A549 (cell line): ENCODE data around the gene SHCBP1. TPM values are rescaled to one million over a fixed set of nuclear protein-coding genes. Genes with fewer than 3 reads are reported as not detected.

Experiments
- ATAC-seq, 2 experiments: fragments of 200-7000 bp in 1 of 2; fragments of >200 bp in 1 of 2; cut with Nextera tagmentation in 1 of 2; cut with Tn5 transposase in 1 of 2; 3 replicates each; pipeline versions ENCODE4 v1.8.0 to v1.9.1; 2018 to 2020; ENCODE audit warnings: mild to moderate bottlenecking in 1 of 2, moderate library complexity in 1 of 2
- CTCF ChIA-PET: fragments of 300-600 bp; sonication (Branson Sonifier 250); formaldehyde crosslinking; extraction: SDS; loops from one replicate; lab custom pipeline; 2021; ENCODE audit warnings: antibody characterized with exemption, inconsistent platforms; lab: Yijun Ruan, JAX
- POLR2A ChIA-PET: fragments of 350-600 bp; formaldehyde crosslinking; extraction: SDS; loops from one replicate; lab custom pipeline; 2021; ENCODE audit warnings: antibody characterized with exemption, inconsistent platforms; lab: Yijun Ruan, JAX
- DNase-seq, 2 experiments: peaks; one replicate each; pipeline versions ENCODE4 v3.0.0 to v3.0.0-alpha.2; 2011 to 2016; ENCODE audit warnings: low read depth in 1 of 2, low spot score in 1 of 2
- FAIRE-seq: peaks from 2 replicates; lab custom pipeline; 2011; peaks lifted over from hg19 to GRCh38; lab: Jason Lieb, UNC
- H3K27ac ChIP-seq, 2 experiments: fragments of >200 bp; sonication (Bioruptor Twin); formaldehyde crosslinking; 3 replicates each; pipeline ENCODE4 v1.5.1; 2016 to 2017
- H3K4me1 ChIP-seq: fragments of >200 bp; sonication (Bioruptor Twin); formaldehyde crosslinking; 3 replicates; pipeline ENCODE4 v1.6.1; 2016
- H3K4me2 ChIP-seq: fragments of >200 bp; sonication (Bioruptor Twin); formaldehyde crosslinking; 3 replicates; pipeline ENCODE4 v1.6.1; 2016
- H3K4me3 ChIP-seq: fragments of >200 bp; sonication (Bioruptor Twin); formaldehyde crosslinking; 3 replicates; pipeline ENCODE4 v1.5.1; 2016
- H3K9me3 ChIP-seq: fragments of >200 bp; sonication (Bioruptor Twin); formaldehyde crosslinking; 3 replicates; pipeline ENCODE4 v1.6.1; 2016
- BCL3 ChIP-seq: fragments of >200 bp; sonication (Bioruptor Twin); formaldehyde crosslinking; IDR thresholded peaks from 3 replicates; pipeline ENCODE4 v1.6.1; 2016
- CBX8 ChIP-seq: fragments of 200-600 bp; sonication (generic); IDR thresholded peaks from 2 replicates; pipeline ENCODE4 v1.6.1; 2016
- E2F6 ChIP-seq: IDR thresholded peaks from 2 replicates; pipeline ENCODE4 v1.6.1; 2012; ENCODE audit warnings: low read depth, borderline replicate concordance
- EP300 ChIP-seq, 2 experiments: fragments of >200 bp; sonication (Bioruptor Twin); formaldehyde crosslinking; IDR thresholded peaks; 2 replicates in 1 of 2; 3 replicates in 1 of 2; pipeline ENCODE4 v1.6.1; 2016 to 2017
- FOSB ChIP-seq: fragments of 250-450 bp; sonication (Bioruptor Pico); IDR thresholded peaks from 2 replicates; pipeline ENCODE4 v1.5.0; 2020; ENCODE audit warnings: mild to moderate bottlenecking, moderate library complexity
- HES2 ChIP-seq: fragments of >200 bp; sonication (Bioruptor Twin); formaldehyde crosslinking; IDR thresholded peaks from 2 replicates; pipeline ENCODE4 v1.6.1; 2016
- HOXB13 ChIP-seq: fragments of 250-450 bp; sonication (Bioruptor Pico); IDR thresholded peaks from 2 replicates; pipeline ENCODE4 v1.5.0; 2020; ENCODE audit warnings: low read depth, mild to moderate bottlenecking, moderate library complexity
- JUNB ChIP-seq: fragments of >200 bp; sonication (Bioruptor Twin); formaldehyde crosslinking; IDR thresholded peaks from 2 replicates; pipeline ENCODE4 v1.6.1; 2016
- KDM1A ChIP-seq: fragments of 200-600 bp; sonication (generic); IDR thresholded peaks from 2 replicates; pipeline ENCODE4 v1.6.1; 2016; ENCODE audit warnings: low read depth, mild to moderate bottlenecking
- MAFK ChIP-seq: fragments of 450-650 bp; IDR thresholded peaks from 2 replicates; pipeline ENCODE4 v1.6.1; 2014; ENCODE audit not compliant: partially characterized antibody
- NFE2L2 ChIP-seq: fragments of 150-350 bp; conservative IDR thresholded peaks from 2 replicates; pipeline ENCODE4 v1.6.1; 2014; ENCODE audit warnings: low read length
- PBX3 ChIP-seq: IDR thresholded peaks from 2 replicates; pipeline ENCODE4 v1.6.1; 2012
- RCOR1 ChIP-seq: fragments of 150-350 bp; IDR thresholded peaks from 2 replicates; pipeline ENCODE4 v1.6.1; 2014; ENCODE audit warnings: antibody characterized with exemption, low read length, low read depth
- REST ChIP-seq: fragments of 200-600 bp; sonication (generic); IDR thresholded peaks from 2 replicates; pipeline ENCODE4 v1.6.1; 2016; ENCODE audit warnings: antibody characterized with exemption, mild to moderate bottlenecking, moderate library complexity
- RFX5 ChIP-seq: fragments of 450-650 bp; IDR thresholded peaks from 2 replicates; pipeline ENCODE4 v1.7.1; 2014; ENCODE audit warnings: antibody characterized with exemption, mild to moderate bottlenecking, moderate library complexity
- RNF2 ChIP-seq: fragments of 200-600 bp; sonication (generic); IDR thresholded peaks from 2 replicates; pipeline ENCODE4 v1.6.1; 2016; ENCODE audit warnings: low read depth, mild to moderate bottlenecking, antibody characterized with exemption, moderate library complexity, borderline replicate concordance
- SREBF2 ChIP-seq: fragments of 450-650 bp; IDR thresholded peaks from 2 replicates; pipeline ENCODE4 v1.6.1; 2014; ENCODE audit warnings: mild to moderate bottlenecking, moderate library complexity
- TP53 ChIP-seq: fragments of 250-450 bp; sonication (Bioruptor Pico); IDR thresholded peaks from 2 replicates; pipeline ENCODE4 v1.5.0; 2021; ENCODE audit warnings: mild to moderate bottlenecking, moderate library complexity
- ZFP36 ChIP-seq: fragments of 450-650 bp; IDR thresholded peaks from 2 replicates; pipeline ENCODE4 v1.6.1; 2014; ENCODE audit warnings: borderline replicate concordance; ENCODE audit not compliant: partially characterized antibody
- WGBS: methylation state at CpG from one replicate; pipeline ENCODE4 v1.1.6; 2017; ENCODE audit errors: missing lambda C conversion rate; 5-methylcytosine and 5-hydroxymethylcytosine counted together
- polyA plus RNA-seq, 4 experiments: library from polyadenylated mRNA; depleted of rRNA in 3 of 4; stranded (reverse); fragments of >200 nt; fragmentation: RNase III in 1 of 4; extraction: RNeasy Plus Mini Kit Qiagen cat#74134 plus additional on column Dnase treatment in 1 of 4; gene quantifications; 2 replicates in 3 of 4; 3 replicates in 1 of 4; pipeline ENCODE4 v1.2.3, GENCODE V29; 2011 to 2017

The SHCBP1 gene
- polyA plus RNA-seq, 2 of the 4 experiments (the other 2 are of a cell fraction): 46.0 to 53.6 TPM

- ATAC-seq (no peak), FAIRE-seq (no peak), DNase-seq (no peak)
- no peak overlapping the region for H3K4me2 ChIP-seq
- no peaks in the 10 kb centered on the region for H3K9me3 ChIP-seq
- H3K27ac ChIP-seq: no peak overlapping the region
- ChIA-PET CTCF (interaction anchor here (0.6 to 1.5 kb wide), 3 partner anchors 9 to 433 kb away, joined by 3 to 4 read pairs (median 3); no protein-coding TSS in a partner anchor), POLR2A (no interaction called here)
- no peak overlapping the region for H3K4me3 ChIP-seq
- TF ChIP-seq MAFK (peak; percentile 56), NFE2L2 (no peak)
- H3K4me1 ChIP-seq: no peaks in the 10 kb centered on the region
These were observed 35.1 kb downstream of the SHCBP1 start for GRCh38 chr16:46586011-46586577.

GRCh38 chr16:46583036-46583435 is 38.1 kb downstream of the SHCBP1 start:
- 71% methylated on average over 2 of the region's 2 CpGs for WGBS
- POLR2A ChIA-PET: no interaction called here

More at GRCh38 chr16:46583036-46583435, 38.1 kb downstream of the SHCBP1 start:
- TF ChIP-seq HOXB13 (CRISPR knock-in tag) (no peak), BCL3 (no peak), KDM1A (no peak), E2F6 (no peak), ZFP36 (no peak), RNF2 (no peak), REST (no peak), RCOR1 (no peak), HES2 (no peak), SREBF2 (no peak), EP300 (IDR thresholded peaks at IDR 0.05) (no peak), RFX5 (no peak), CBX8 (no peak), TP53 (CRISPR knock-in tag) (no peak), JUNB (no peak), FOSB (no peak), PBX3 (no peak)
- no peak for DNase-seq
- no peak for ATAC-seq
- Histone ChIP-seq H3K4me3 (no peak overlapping the region), H3K4me2 (no peak overlapping the region), H3K9me3 (no peaks in the 10 kb centered on the region), H3K27ac (no peak overlapping the region), H3K4me1 (no peaks in the 10 kb centered on the region)
- FAIRE-seq: no peak
- CTCF ChIA-PET: interaction anchor here (1.9 kb wide), 1 partner anchor 26 kb away, joined by 9 read pairs; no protein-coding TSS in a partner anchor
